GM12874 (cell line): ENCODE results near the gene GPS1.

Source experiments
- CTCF ChIP-seq: IDR thresholded peaks from 2 replicates; pipeline ENCODE4 v1.5.1; 2011; ENCODE audit warnings: low read depth, mild to moderate bottlenecking, control low read depth, low read length, moderate library complexity; ENCODE audit not compliant: insufficient read depth

Gene GPS1

DNA sequence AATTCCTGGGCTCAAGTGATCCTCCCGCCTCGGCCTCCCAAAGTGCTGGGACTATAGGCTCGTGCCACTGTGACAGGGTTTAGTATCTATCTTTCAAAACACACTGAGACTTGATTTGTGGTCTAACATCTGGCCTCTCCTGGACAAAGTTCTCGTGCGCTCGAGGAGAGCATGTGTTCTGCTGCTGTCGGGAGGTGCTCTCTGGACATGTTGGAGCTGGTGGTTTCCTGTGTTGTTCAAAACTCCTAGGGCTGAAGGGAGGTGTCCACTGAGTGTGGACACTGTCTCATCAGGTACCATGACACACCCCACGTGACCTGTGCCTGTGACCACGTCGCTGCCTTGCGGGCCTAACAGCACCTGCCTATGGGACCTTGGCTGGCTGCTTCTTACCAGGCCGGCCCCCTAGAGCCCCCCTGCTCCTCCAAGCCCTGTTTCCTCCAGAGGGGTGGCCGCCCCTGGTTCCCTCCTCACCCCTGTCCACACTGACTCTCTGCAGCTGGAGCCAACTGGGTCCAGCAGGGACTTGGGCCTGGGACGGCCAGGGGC, 5.7 kb upstream of the GPS1 start:
- TF ChIP-seq CTCF, result no peak

GRCh38 chr17:82046903-82047302, 4.8 kb upstream of the GPS1 start:
- TF ChIP-seq CTCF, result no peak

- no peak for TF ChIP-seq CTCF
These were observed 4.3 kb upstream of the GPS1 start for GRCh38 chr17:82047379-82047778.

- TF ChIP-seq CTCF, result no peak
These were observed 3.7 kb upstream of the GPS1 start for GRCh38 chr17:82047914-82048570.

DNA sequence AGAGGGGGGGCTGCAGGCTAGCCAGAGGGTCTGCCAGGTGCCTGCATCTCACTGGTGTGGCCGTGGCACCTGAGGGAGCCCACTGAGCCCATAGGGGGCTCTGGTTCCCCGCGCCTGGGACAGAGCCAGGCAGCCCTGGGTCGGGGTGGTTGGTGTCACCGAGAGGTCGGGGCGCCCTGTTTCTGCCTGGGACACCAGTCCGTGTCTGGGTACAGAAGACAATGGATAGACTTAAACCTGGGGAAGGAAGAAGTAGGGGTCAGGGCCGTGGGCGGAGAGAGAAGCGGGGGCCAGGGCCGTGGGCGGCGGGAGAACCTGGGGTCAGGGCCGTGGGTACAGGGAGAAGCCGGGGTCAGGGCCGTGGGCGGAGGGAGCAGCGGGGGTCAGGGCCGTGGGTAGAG, 3.1 kb upstream of the GPS1 start:
- no peak for TF ChIP-seq CTCF

DNA sequence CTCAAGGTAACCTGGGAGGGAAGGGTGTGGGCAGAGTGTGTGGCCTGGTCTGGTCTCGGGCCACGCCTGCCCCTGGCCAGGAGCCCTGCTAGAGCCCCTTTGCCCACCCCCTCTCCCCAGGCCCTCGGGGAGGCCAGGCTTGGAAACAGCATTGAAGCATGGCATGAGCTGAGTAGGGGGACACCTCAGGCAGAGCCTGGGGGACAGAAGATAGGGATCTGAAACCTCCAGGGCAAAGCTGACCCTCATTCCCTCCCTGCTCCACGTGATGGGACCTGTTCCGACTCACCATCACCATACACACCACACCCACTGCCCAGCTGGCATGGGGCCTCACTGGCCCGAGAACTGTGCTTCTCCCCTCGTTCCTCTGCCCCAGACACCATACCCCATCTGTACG, 2.6 kb upstream of the GPS1 start:
- no peak for TF ChIP-seq CTCF

- TF ChIP-seq CTCF, result no peak
These were observed 2.2 kb upstream of the GPS1 start for GRCh38 chr17:82049521-82049971.
